DOHH2 (cell line): Measurements from ENCODE around the gene CTXN3.

Source experiments
- H3F3A ChIP-seq: fragments of 200-600 bp; sonication (generic), shearing (Covaris generic); 2 replicates; pipeline ENCODE4 v1.6.0; 2016; ENCODE audit warnings: antibody characterized with exemption, mild to moderate bottlenecking; ENCODE audit not compliant: control insufficient read depth, insufficient read depth
- H3K27ac ChIP-seq: fragments of 200-600 bp; sonication (generic); 2 replicates; pipeline ENCODE4 v1.5.1; 2014; ENCODE audit warnings: low read depth, mild to moderate bottlenecking, low read length, moderate library complexity
- H3K27me3 ChIP-seq: fragments of 200-600 bp; sonication (generic); 2 replicates; pipeline ENCODE4 v1.6.1; 2014; ENCODE audit warnings: mild to moderate bottlenecking, low read length, mixed read lengths; ENCODE audit not compliant: control insufficient read depth
- H3K36me3 ChIP-seq: fragments of 200-600 bp; sonication (generic); 2 replicates; pipeline ENCODE4 v1.6.1; 2014; ENCODE audit warnings: mild to moderate bottlenecking, low read length, moderate library complexity, mixed read lengths; ENCODE audit not compliant: control insufficient read depth
- H3K4me1 ChIP-seq: fragments of 200-600 bp; sonication (generic); 2 replicates; pipeline ENCODE4 v1.6.1; 2014; ENCODE audit warnings: mild to moderate bottlenecking, low read length, mixed read lengths; ENCODE audit not compliant: control insufficient read depth
- H3K4me2 ChIP-seq: fragments of 200-600 bp; sonication (generic); 2 replicates; pipeline ENCODE4 v1.6.0; 2014; ENCODE audit warnings: mild to moderate bottlenecking, low read length, moderate library complexity
- H3K4me3 ChIP-seq: fragments of 200-600 bp; sonication (generic); 2 replicates; pipeline ENCODE4 v1.5.1; 2014; ENCODE audit warnings: mild to moderate bottlenecking, low read length, mixed read lengths
- H3K79me2 ChIP-seq: fragments of 200-600 bp; sonication (generic); 2 replicates; pipeline ENCODE4 v1.6.1; 2014; ENCODE audit warnings: mild to moderate bottlenecking, low read length, mixed read lengths; ENCODE audit not compliant: control insufficient read depth
- H3K9me2 ChIP-seq: fragments of 200-600 bp; sonication (generic); replicated peaks from 2 replicates; pipeline ENCODE4 v1.6.1; 2014; ENCODE audit warnings: mild to moderate bottlenecking, low read length, mixed read lengths; ENCODE audit not compliant: control insufficient read depth
- H3K9me3 ChIP-seq: fragments of 200-600 bp; sonication (generic); 2 replicates; pipeline ENCODE4 v1.6.1; 2014; ENCODE audit warnings: antibody characterized with exemption, low read length, mixed read lengths; ENCODE audit not compliant: control insufficient read depth, insufficient read depth
- H4K20me1 ChIP-seq: fragments of 200-600 bp; sonication (generic); 2 replicates; pipeline ENCODE4 v1.6.0; 2014; ENCODE audit warnings: low read depth, mild to moderate bottlenecking, antibody characterized with exemption, low read length, moderate library complexity; ENCODE audit not compliant: control insufficient read depth, insufficient read depth
- CTCF ChIP-seq: fragments of 200-600 bp; sonication (generic); IDR thresholded peaks from one replicate; pipeline ENCODE4 v1.5.1; 2014; ENCODE audit warnings: antibody characterized with exemption, mild to moderate bottlenecking, low read depth, low read length; ENCODE audit not compliant: poor library complexity, severe bottlenecking
- EZH2phosphoT487 ChIP-seq: fragments of 200-600 bp; sonication (generic); IDR thresholded peaks from 2 replicates; pipeline ENCODE4 v1.6.1; 2017; ENCODE audit warnings: borderline replicate concordance, mild to moderate bottlenecking, antibody characterized with exemption, low read length, moderate library complexity, mixed read lengths

Gene CTXN3

GRCh38 chr5:127647361-127647958 is 1.4 kb upstream of the CTXN3 start:
- Histone ChIP-seq H3K27me3 (no peaks in the 10 kb centered on the region; the same call in 1 of the 2 replicates), H3K4me3 (no peak overlapping the region), H3K9me2 (no peaks in the 10 kb centered on the region)

GRCh38 chr5:127650022-127650421 is 1.1 kb downstream of the CTXN3 start:
- Histone ChIP-seq H3K36me3 (no peaks in the 10 kb centered on the region), H3K27ac (no peak overlapping the region), H3K4me2 (no peak overlapping the region), H3K79me2 (no peaks in the 10 kb centered on the region), H3K27me3 (no peaks in the 10 kb centered on the region; the same call in 1 of the 2 replicates), H3K4me3 (no peak overlapping the region), H4K20me1 (no peaks in the 10 kb centered on the region), H3K4me1 (no peaks in the 10 kb centered on the region), H3K9me3 (no peaks in the 10 kb centered on the region), H3F3A (no peaks in the 10 kb centered on the region), H3K9me2 (no peaks in the 10 kb centered on the region)
- TF ChIP-seq CTCF (no peak), EZH2phosphoT487 (no peak)

More at GRCh38 chr5:127647361-127647958, 1.4 kb upstream of the CTXN3 start:
- Histone ChIP-seq H3K4me2 (no peak overlapping the region), H3K4me1 (no peaks in the 10 kb centered on the region), H3K36me3 (no peaks in the 10 kb centered on the region), H3F3A (no peaks in the 10 kb centered on the region), H3K27ac (no peak overlapping the region), H3K79me2 (no peaks in the 10 kb centered on the region), H4K20me1 (no peaks in the 10 kb centered on the region), H3K9me3 (no peaks in the 10 kb centered on the region)
- TF ChIP-seq EZH2phosphoT487 (no peak), CTCF (no peak)

GRCh38 chr5:127650649-127651048 is 1.8 kb downstream of the CTXN3 start:
- Histone ChIP-seq H3K4me2 (no peak overlapping the region), H3K4me1 (no peaks in the 10 kb centered on the region), H3K27me3 (no peaks in the 10 kb centered on the region; the same call in 1 of the 2 replicates), H3K79me2 (no peaks in the 10 kb centered on the region), H4K20me1 (no peaks in the 10 kb centered on the region), H3K9me2 (no peaks in the 10 kb centered on the region), H3F3A (no peaks in the 10 kb centered on the region), H3K9me3 (no peaks in the 10 kb centered on the region), H3K4me3 (no peak overlapping the region), H3K27ac (no peak overlapping the region), H3K36me3 (no peaks in the 10 kb centered on the region)
- TF ChIP-seq EZH2phosphoT487 (no peak), CTCF (no peak)
